Muscle of leg (tissue), 11 donors: ENCODE measurements around the gene PTPRS. TPM values are rescaled to one million over a fixed set of nuclear protein-coding genes. Genes with fewer than 3 reads are reported as not detected.

Experiments used
- DNase-seq: peaks from one replicate; pipeline ENCODE4 v3.0.0; 2013
- H3K27ac ChIP-seq: one replicate; pipeline ENCODE4 v1.5.1; 2013; ENCODE audit warnings: mild to moderate bottlenecking, low read length, control low read depth
- H3K27me3 ChIP-seq: one replicate; pipeline ENCODE4 v1.6.1; 2013; ENCODE audit warnings: low read length; ENCODE audit not compliant: control insufficient read depth, insufficient read depth
- H3K36me3 ChIP-seq: one replicate; pipeline ENCODE4 v1.6.1; 2013; ENCODE audit warnings: low read length; ENCODE audit not compliant: control insufficient read depth, insufficient read depth
- H3K4me1 ChIP-seq: one replicate; pipeline ENCODE4 v1.6.1; 2013; ENCODE audit warnings: low read length; ENCODE audit not compliant: control insufficient read depth, insufficient read depth
- H3K4me3 ChIP-seq: one replicate; pipeline ENCODE4 v1.5.1; 2013; ENCODE audit warnings: low read length, control low read depth
- H3K9me3 ChIP-seq: replicated peaks from 2 replicates; pipeline ENCODE4 v1.6.1; 2013; ENCODE audit warnings: low read depth, low read length; ENCODE audit not compliant: control insufficient read depth
- WGBS: methylation state at CpG from one replicate; pipeline ENCODE4 v1.1.5; 2013; ENCODE audit warnings: missing lambda C conversion rate; ENCODE audit not compliant: insufficient coverage; 5-methylcytosine and 5-hydroxymethylcytosine counted together
- polyA plus RNA-seq, 8 donors: library from polyadenylated mRNA; unstranded; fragments of 120-200 nt; gene quantifications; one replicate each; pipeline versions ENCODE4 v1.2.1 to v1.2.3, GENCODE V29; 2013; ENCODE audit warnings: inconsistent platforms in 1 of 8, low replicate concordance in 1 of 8; ENCODE audit not compliant: insufficient read length in 8 of 8, insufficient read depth in 1 of 8
- total RNA-seq: library from RNA; stranded (reverse); fragments of 120-200 nt; gene quantifications from one replicate; pipeline ENCODE4 v1.2.4, GENCODE V29; 2013

PTPRS gene
- total and polyA plus RNA-seq, 9 donors = 30.9 to 60.4 (median 41.2) TPM

GRCh38 chr19:5341981-5342380 lies 1.4 kb upstream of the PTPRS start:
- Histone ChIP-seq H3K27ac (no peak overlapping the region), H3K36me3 (no peaks in the 10 kb centered on the region), H3K9me3 (no peaks in the 10 kb centered on the region), H3K27me3 (peaks cover 49% of the 10 kb centered on the region), H3K4me3 (no peak overlapping the region), H3K4me1 (peaks cover 19% of the 10 kb centered on the region)
- no peak for DNase-seq
- WGBS = 93% methylated on average over 2 of the region's 4 CpGs

GRCh38 chr19:5341448-5341820 lies 822 bp upstream of the PTPRS start:
- no peaks in the 10 kb centered on the region for H3K36me3 ChIP-seq
- H3K27ac ChIP-seq = no peak overlapping the region
- DNase-seq = peak; percentile 25
- peaks cover 19% of the 10 kb centered on the region for H3K4me1 ChIP-seq
- peaks cover 55% of the 10 kb centered on the region for H3K27me3 ChIP-seq
- WGBS = 89% methylated on average over 5 of the region's 13 CpGs
- no peaks in the 10 kb centered on the region for H3K9me3 ChIP-seq
- H3K4me3 ChIP-seq = no peak overlapping the region

- Histone ChIP-seq H3K9me3 (no peaks in the 10 kb centered on the region), H3K36me3 (no peaks in the 10 kb centered on the region), H3K4me1 (peaks cover 19% of the 10 kb centered on the region), H3K27me3 (peaks cover 61% of the 10 kb centered on the region), H3K27ac (no peak overlapping the region), H3K4me3 (peak overlapping the region; percentile 63)
- 0% methylated on average over 62 of the region's 73 CpGs for WGBS
- peak; percentile 41 for DNase-seq
These were observed 519 bp downstream of the PTPRS start for GRCh38 chr19:5339950-5340636.

- Histone ChIP-seq H3K27me3 (peaks cover 68% of the 10 kb centered on the region), H3K36me3 (no peaks in the 10 kb centered on the region), H3K4me1 (peaks cover 19% of the 10 kb centered on the region), H3K27ac (no peak overlapping the region), H3K4me3 (peak overlapping the region; percentile 36), H3K9me3 (no peaks in the 10 kb centered on the region)
- peak; percentile 36 for DNase-seq
- 1% methylated on average over 22 of the region's 39 CpGs for WGBS
These were observed 1.2 kb downstream of the PTPRS start for GRCh38 chr19:5339198-5339949.

GRCh38 chr19:5338656-5339197 lies 1.9 kb downstream of the PTPRS start:
- H3K36me3 ChIP-seq = no peaks in the 10 kb centered on the region
- H3K27me3 ChIP-seq = peaks cover 71% of the 10 kb centered on the region
- no peak overlapping the region for H3K4me3 ChIP-seq
- peak; percentile 27 for DNase-seq
- 2% methylated on average over 20 of the region's 29 CpGs for WGBS
- no peaks in the 10 kb centered on the region for H3K9me3 ChIP-seq
- H3K27ac ChIP-seq = no peak overlapping the region
- peaks cover 19% of the 10 kb centered on the region for H3K4me1 ChIP-seq

GRCh38 chr19:5337708-5338655 lies 2.6 kb downstream of the PTPRS start:
- H3K36me3 ChIP-seq = no peaks in the 10 kb centered on the region
- no peak overlapping the region for H3K4me3 ChIP-seq
- WGBS = 62% methylated on average over 24 of the region's 34 CpGs
- peaks cover 19% of the 10 kb centered on the region for H3K4me1 ChIP-seq
- H3K9me3 ChIP-seq = no peaks in the 10 kb centered on the region
- H3K27me3 ChIP-seq = peaks cover 71% of the 10 kb centered on the region
- no peak overlapping the region for H3K27ac ChIP-seq
- no peak for DNase-seq

GRCh38 chr19:5337126-5337525 lies 3.5 kb downstream of the PTPRS start:
- Histone ChIP-seq H3K4me3 (no peak overlapping the region), H3K36me3 (no peaks in the 10 kb centered on the region), H3K4me1 (peaks cover 19% of the 10 kb centered on the region), H3K27me3 (peaks cover 71% of the 10 kb centered on the region), H3K27ac (no peak overlapping the region), H3K9me3 (no peaks in the 10 kb centered on the region)
- WGBS = 68% methylated on average over 23 of the region's 24 CpGs
- no peak for DNase-seq

- Histone ChIP-seq H3K4me1 (peaks cover 19% of the 10 kb centered on the region), H3K27ac (no peak overlapping the region), H3K36me3 (no peaks in the 10 kb centered on the region), H3K4me3 (no peak overlapping the region), H3K27me3 (peaks cover 66% of the 10 kb centered on the region), H3K9me3 (no peaks in the 10 kb centered on the region)
- no peak for DNase-seq
- WGBS = 30% methylated on average over 3 of the region's 21 CpGs
These were observed 4.2 kb downstream of the PTPRS start for GRCh38 chr19:5336195-5336965.

- H3K36me3 ChIP-seq = no peaks in the 10 kb centered on the region
- H3K27ac ChIP-seq = no peak overlapping the region
- no peak overlapping the region for H3K4me3 ChIP-seq
- peaks cover 14% of the 10 kb centered on the region for H3K4me1 ChIP-seq
- H3K9me3 ChIP-seq = no peaks in the 10 kb centered on the region
- DNase-seq = no peak
- 52% methylated on average over 10 of the region's 15 CpGs for whole genome bisulfite sequencing
- peaks cover 62% of the 10 kb centered on the region for H3K27me3 ChIP-seq
These were observed 5.0 kb downstream of the PTPRS start for GRCh38 chr19:5335593-5335992.
